ENCODE results near the gene DDIAS.
"Not testable (repeated sequence)": the region's sequence is repeated elsewhere in the genome, so short reads cannot be mapped to it uniquely, and the experiment has no call there.

The DDIAS gene

DNA sequence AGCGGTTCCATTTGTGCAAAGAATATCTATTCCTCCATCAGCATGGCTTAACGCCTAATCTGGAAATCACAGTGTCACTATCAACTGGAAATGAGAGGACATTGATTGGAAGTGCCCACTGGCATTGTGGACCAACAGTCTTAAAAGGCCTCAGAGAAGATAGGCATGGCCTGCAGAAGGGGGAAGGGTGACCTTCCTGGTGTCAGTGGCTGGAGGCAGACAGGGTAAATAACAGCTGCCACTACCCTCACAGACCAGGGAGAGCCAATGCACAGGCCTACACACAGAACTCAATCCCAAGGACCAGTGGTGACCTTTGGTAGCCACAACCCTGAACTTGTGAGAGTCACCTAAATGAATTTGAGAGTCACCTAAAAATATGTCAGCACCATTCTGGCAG lies 36.0 kb downstream of the DDIAS start:
- DNase-seq, result no peak
- H2BK15ac ChIP-seq (ENCODE audit: low read depth, poor library complexity, severe bottlenecking), result no peak overlapping the region
- no peak overlapping the region for H4K91ac ChIP-seq (ENCODE audit: low read length)
- no peaks in the 10 kb centered on the region for H3K27me3 ChIP-seq (ENCODE audit: control insufficient read depth in 1 of 2, insufficient read depth in 1 of 2, low read length in 2 of 2)
- no peak overlapping the region for H3K4me2 ChIP-seq (ENCODE audit: low read length, poor library complexity, severe bottlenecking)
- H3K18ac ChIP-seq (ENCODE audit: low read depth in 1 of 2, low read length in 2 of 2), result no peak overlapping the region
- no peak overlapping the region for H3K27ac ChIP-seq (ENCODE audit: low read length, poor library complexity, severe bottlenecking)
- no peak overlapping the region for H3K4ac ChIP-seq (ENCODE audit: low read depth in 1 of 2, low read length in 2 of 2)
- no peak overlapping the region for H2AFZ ChIP-seq (ENCODE audit: low read depth, low read length)
- no peak overlapping the region for H2BK12ac ChIP-seq (ENCODE audit: low read length in 2 of 2)
- no peak overlapping the region for H3K14ac ChIP-seq (ENCODE audit: low read length in 2 of 2)
- H3K79me1 ChIP-seq (replicated peaks; ENCODE audit: low read length, poor library complexity, severe bottlenecking), result no peaks in the 10 kb centered on the region
- 97% methylated on average over 2 of the region's 2 CpGs for WGBS
- no peaks in the 10 kb centered on the region for H3K4me1 ChIP-seq (ENCODE audit: control insufficient read depth, insufficient read depth, low read depth, low read length)
- no peaks in the 10 kb centered on the region for H3K36me3 ChIP-seq (ENCODE audit: control insufficient read depth in 1 of 2, insufficient read depth in 2 of 2, low read depth in 1 of 2, low read length in 2 of 2)
- no peak overlapping the region for H3K9ac ChIP-seq (ENCODE audit: low read length)
- no peak overlapping the region for H4K8ac ChIP-seq (ENCODE audit: low read length)
- H3K4me3 ChIP-seq (ENCODE audit: insufficient read depth in 1 of 2, low read depth in 1 of 2, low read length in 2 of 2), result no peak overlapping the region
- H3K9me3 ChIP-seq (ENCODE audit: control insufficient read depth, low read length), result no peaks in the 10 kb centered on the region
- no peak overlapping the region for H2AK5ac ChIP-seq (ENCODE audit: low read length, severe bottlenecking)
- no peak overlapping the region for H2BK120ac ChIP-seq (ENCODE audit: low read depth, low read length)
- no peak overlapping the region for H2BK5ac ChIP-seq (ENCODE audit: low read depth, low read length, poor library complexity, severe bottlenecking)
- no peak overlapping the region for H3K23ac ChIP-seq (ENCODE audit: low read length in 2 of 2)

DNA sequence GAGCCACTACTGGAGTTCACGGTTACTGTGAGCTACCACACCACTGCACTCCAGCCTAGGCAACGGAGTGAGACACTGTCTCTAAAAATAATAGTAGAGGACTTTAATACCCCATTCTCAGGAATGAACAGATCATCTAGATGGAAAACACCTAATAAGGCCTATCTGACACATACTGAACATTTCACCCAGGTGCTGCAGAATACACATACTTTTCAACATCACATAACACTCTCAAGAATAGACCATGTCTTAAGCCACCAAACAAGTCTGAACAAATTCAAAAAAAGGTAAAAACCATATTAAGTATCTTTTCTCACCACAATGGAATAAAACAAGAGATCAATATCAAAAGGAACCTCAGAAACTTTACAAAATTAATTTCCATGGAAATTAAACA lies 37.9 kb downstream of the DDIAS start:
- Histone ChIP-seq H2BK120ac (ENCODE audit: low read depth, low read length) (no peak overlapping the region), H3K36me3 (ENCODE audit: control insufficient read depth in 1 of 2, insufficient read depth in 2 of 2, low read depth in 1 of 2, low read length in 2 of 2) (no peaks in the 10 kb centered on the region), H3K18ac (ENCODE audit: low read depth in 1 of 2, low read length in 2 of 2) (no peak overlapping the region), H3K27me3 (ENCODE audit: control insufficient read depth in 1 of 2, insufficient read depth in 1 of 2, low read length in 2 of 2) (no peaks in the 10 kb centered on the region), H3K9ac (ENCODE audit: low read length) (no peak overlapping the region), H3K4me1 (ENCODE audit: control insufficient read depth, insufficient read depth, low read depth, low read length) (no peaks in the 10 kb centered on the region), H3K9me3 (ENCODE audit: control insufficient read depth, low read length) (no peaks in the 10 kb centered on the region), H2AFZ (ENCODE audit: low read depth, low read length) (no peak overlapping the region), H3K4me2 (ENCODE audit: low read length, poor library complexity, severe bottlenecking) (no peak overlapping the region), H2BK12ac (ENCODE audit: low read length in 2 of 2) (no peak overlapping the region), H2BK15ac (ENCODE audit: low read depth, poor library complexity, severe bottlenecking) (no peak overlapping the region), H4K8ac (ENCODE audit: low read length) (no peak overlapping the region), H3K4ac (ENCODE audit: low read depth in 1 of 2, low read length in 2 of 2) (no peak overlapping the region), H2AK5ac (ENCODE audit: low read length, severe bottlenecking) (no peak overlapping the region), H2BK5ac (ENCODE audit: low read depth, low read length, poor library complexity, severe bottlenecking) (no peak overlapping the region), H3K79me1 (replicated peaks; ENCODE audit: low read length, poor library complexity, severe bottlenecking) (no peaks in the 10 kb centered on the region), H3K14ac (ENCODE audit: low read length in 2 of 2) (no peak overlapping the region), H3K23ac (ENCODE audit: low read length in 2 of 2) (no peak overlapping the region), H3K4me3 (ENCODE audit: insufficient read depth in 1 of 2, low read depth in 1 of 2, low read length in 2 of 2) (no peak overlapping the region), H4K91ac (ENCODE audit: low read length) (no peak overlapping the region), H3K27ac (ENCODE audit: low read length, poor library complexity, severe bottlenecking) (no peak overlapping the region)
- 99% methylated on average over 2 of the region's 2 CpGs for WGBS
- DNase-seq, result no peak

DNA sequence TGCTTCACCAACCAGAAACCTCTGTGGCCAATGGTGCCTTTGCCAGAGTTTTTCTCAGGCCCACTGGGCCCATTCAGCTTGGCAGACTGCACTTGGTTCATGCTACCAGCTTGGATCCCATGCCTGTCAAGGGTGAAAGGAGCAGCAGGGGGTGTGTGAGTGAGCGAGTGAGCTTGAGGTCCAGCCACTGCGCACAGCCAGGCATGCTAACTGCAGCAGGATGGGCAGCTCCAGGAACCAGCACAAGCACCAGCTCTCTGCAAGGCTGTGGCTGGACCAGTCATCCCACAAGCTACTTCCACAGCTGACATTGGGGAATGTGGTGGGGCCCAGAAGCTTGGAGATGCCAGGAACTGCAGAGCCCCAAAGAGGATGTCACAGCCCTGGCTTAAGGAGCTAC lies 40.8 kb downstream of the DDIAS start:
- no peak overlapping the region for H3K4me2 ChIP-seq (ENCODE audit: low read length, poor library complexity, severe bottlenecking)
- no peak for DNase-seq
- no peak overlapping the region for H2BK15ac ChIP-seq (ENCODE audit: low read depth, poor library complexity, severe bottlenecking)
- H2BK120ac ChIP-seq (ENCODE audit: low read depth, low read length), result no peak overlapping the region
- no peak overlapping the region for H3K18ac ChIP-seq (ENCODE audit: low read depth in 1 of 2, low read length in 2 of 2)
- no peaks in the 10 kb centered on the region for H3K36me3 ChIP-seq (ENCODE audit: control insufficient read depth in 1 of 2, insufficient read depth in 2 of 2, low read depth in 1 of 2, low read length in 2 of 2)
- peak overlapping the region in 1 of 2 experiments; percentile 26 for H3K14ac ChIP-seq (ENCODE audit: low read length in 2 of 2)
- no peak overlapping the region for H3K4ac ChIP-seq (ENCODE audit: low read depth in 1 of 2, low read length in 2 of 2)
- no peaks in the 10 kb centered on the region for H3K9me3 ChIP-seq (ENCODE audit: control insufficient read depth, low read length)
- H4K8ac ChIP-seq (ENCODE audit: low read length), result no peak overlapping the region
- H3K4me3 ChIP-seq (ENCODE audit: insufficient read depth in 1 of 2, low read depth in 1 of 2, low read length in 2 of 2), result no peak overlapping the region
- no peak overlapping the region for H3K23ac ChIP-seq (ENCODE audit: low read length in 2 of 2)
- WGBS, result 95% methylated on average over 2 of the region's 2 CpGs
- H2AK5ac ChIP-seq (ENCODE audit: low read length, severe bottlenecking), result no peak overlapping the region
- H3K27me3 ChIP-seq (ENCODE audit: control insufficient read depth in 1 of 2, insufficient read depth in 1 of 2, low read length in 2 of 2), result no peaks in the 10 kb centered on the region
- H2BK12ac ChIP-seq (ENCODE audit: low read length in 2 of 2), result no peak overlapping the region
- H3K4me1 ChIP-seq (ENCODE audit: control insufficient read depth, insufficient read depth, low read depth, low read length), result no peaks in the 10 kb centered on the region
- no peak overlapping the region for H2BK5ac ChIP-seq (ENCODE audit: low read depth, low read length, poor library complexity, severe bottlenecking)
- H3K79me1 ChIP-seq (replicated peaks; ENCODE audit: low read length, poor library complexity, severe bottlenecking), result no peaks in the 10 kb centered on the region
- H3K9ac ChIP-seq (ENCODE audit: low read length), result no peak overlapping the region
- H2AFZ ChIP-seq (ENCODE audit: low read depth, low read length), result no peak overlapping the region
- H3K27ac ChIP-seq (ENCODE audit: low read length, poor library complexity, severe bottlenecking), result no peak overlapping the region
- H4K91ac ChIP-seq (ENCODE audit: low read length), result no peak overlapping the region

DNA sequence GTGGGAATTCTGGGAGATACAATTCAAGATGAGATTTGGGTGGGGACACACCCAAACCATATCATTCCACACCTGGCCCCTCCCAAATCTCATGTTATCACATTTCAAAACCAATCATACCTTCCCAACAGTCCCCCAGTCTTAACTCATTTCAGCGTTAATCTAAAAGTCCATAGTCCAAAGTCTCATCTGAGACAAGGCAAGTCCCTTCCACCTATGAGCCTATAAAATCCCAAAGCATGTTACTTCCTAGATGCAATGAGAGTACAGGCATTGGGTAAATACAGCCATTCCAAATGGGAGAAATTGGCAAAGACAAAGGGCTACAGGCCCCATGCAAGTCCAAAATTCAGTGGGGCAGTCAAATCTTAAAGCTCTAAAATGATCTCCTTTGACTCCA lies 41.9 kb downstream of the DDIAS start:
- H3K9ac ChIP-seq (ENCODE audit: low read length); H2AK5ac ChIP-seq (ENCODE audit: low read length, severe bottlenecking); H3K14ac ChIP-seq (ENCODE audit: low read length in 2 of 2); H2BK12ac ChIP-seq (ENCODE audit: low read length in 2 of 2); H3K79me1 ChIP-seq (replicated peaks; ENCODE audit: low read length, poor library complexity, severe bottlenecking); H3K18ac ChIP-seq (ENCODE audit: low read depth in 1 of 2, low read length in 2 of 2); H3K23ac ChIP-seq (ENCODE audit: low read length in 2 of 2); H2AFZ ChIP-seq (ENCODE audit: low read depth, low read length); DNase-seq; H3K4me3 ChIP-seq (ENCODE audit: insufficient read depth in 1 of 2, low read depth in 1 of 2, low read length in 2 of 2); H3K27ac ChIP-seq (ENCODE audit: low read length, poor library complexity, severe bottlenecking); H2BK120ac ChIP-seq (ENCODE audit: low read depth, low read length); H3K9me3 ChIP-seq (ENCODE audit: control insufficient read depth, low read length); H4K91ac ChIP-seq (ENCODE audit: low read length); H3K36me3 ChIP-seq (ENCODE audit: control insufficient read depth in 1 of 2, insufficient read depth in 2 of 2, low read depth in 1 of 2, low read length in 2 of 2); H3K4me2 ChIP-seq (ENCODE audit: low read length, poor library complexity, severe bottlenecking); H4K8ac ChIP-seq (ENCODE audit: low read length); H3K4me1 ChIP-seq (ENCODE audit: control insufficient read depth, insufficient read depth, low read depth, low read length); H2BK15ac ChIP-seq (ENCODE audit: low read depth, poor library complexity, severe bottlenecking); H3K4ac ChIP-seq (ENCODE audit: low read depth in 1 of 2, low read length in 2 of 2); H3K27me3 ChIP-seq (ENCODE audit: control insufficient read depth in 1 of 2, insufficient read depth in 1 of 2, low read length in 2 of 2); H2BK5ac ChIP-seq (ENCODE audit: low read depth, low read length, poor library complexity, severe bottlenecking): not testable (repeated sequence)
- WGBS, result 100% methylated on average over 1 of the region's 1 CpG

Data from mesenchymal stem cell (in vitro differentiated cells and primary cell).